NCI-H446 treated with DMSO at 0.1 percent for 48 hours (cell line): ENCODE results near the gene SNAP91.
A peak's percentile ranks its signal among the peaks of the same experiment; 100 is the strongest.
"Not testable (repeated sequence)": the region's sequence is repeated elsewhere in the genome, so short reads cannot be mapped to it uniquely, and the experiment has no call there.

Source experiments
- DNase-seq: peaks from one replicate; lab custom pipeline; 2025; lab: John Stamatoyannopoulos, UW

Gene SNAP91

GRCh38 chr6:83708970-83709747 is at the start of gene SNAP91:
Gene SNAP91, minus strand, starts transcription at chr6:83709101. Its CDS starts 1,174 bp downstream, at chr6:83707927.
- peak; percentile 30 for DNase-seq

- DNase-seq: peak; percentile 98
These were observed 49.6 kb upstream of the SNAP91 start for GRCh38 chr6:83758533-83758932.

- DNase-seq: no peak
These were observed 48.1 kb upstream of the SNAP91 start for GRCh38 chr6:83757021-83757420.

GRCh38 chr6:83756565-83756964 is 47.7 kb upstream of the SNAP91 start:
- no peak for DNase-seq

GRCh38 chr6:83752375-83752774 is 43.5 kb upstream of the SNAP91 start:
- DNase-seq: not testable (repeated sequence)

- no peak for DNase-seq
These were observed 32.2 kb upstream of the SNAP91 start for GRCh38 chr6:83741089-83741488.

GRCh38 chr6:83735461-83735860 is 26.6 kb upstream of the SNAP91 start:
- DNase-seq: no peak

- DNase-seq: no peak
These were observed 21.0 kb upstream of the SNAP91 start for GRCh38 chr6:83729871-83730270.

- DNase-seq: no peak
These were observed 14.0 kb upstream of the SNAP91 start for GRCh38 chr6:83722876-83723275.

- no peak for DNase-seq
These were observed 8.9 kb upstream of the SNAP91 start for GRCh38 chr6:83717809-83718208.

- DNase-seq: no peak
These were observed 3.1 kb upstream of the SNAP91 start for GRCh38 chr6:83711958-83712357.

- no peak for DNase-seq
These were observed 798 bp upstream of the SNAP91 start for GRCh38 chr6:83709748-83710050.

- DNase-seq: no peak
These were observed 343 bp downstream of the SNAP91 start for GRCh38 chr6:83708546-83708969.

- no peak for DNase-seq
These were observed 914 bp downstream of the SNAP91 start for GRCh38 chr6:83707829-83708545.

- no peak for DNase-seq
These were observed 6.2 kb downstream of the SNAP91 start for GRCh38 chr6:83702749-83703148.

GRCh38 chr6:83702077-83702476 is 6.8 kb downstream of the SNAP91 start:
- DNase-seq: no peak

- DNase-seq: no peak
These were observed 12.2 kb downstream of the SNAP91 start for GRCh38 chr6:83696674-83697073.

- DNase-seq: no peak
These were observed 23.4 kb downstream of the SNAP91 start for GRCh38 chr6:83685481-83685880.

GRCh38 chr6:83677791-83678190 is 31.1 kb downstream of the SNAP91 start:
- no peak for DNase-seq

- DNase-seq: no peak
These were observed 70.9 kb downstream of the SNAP91 start for GRCh38 chr6:83637953-83638352.

- DNase-seq: no peak
These were observed 72.1 kb downstream of the SNAP91 start for GRCh38 chr6:83636800-83637199.

GRCh38 chr6:83633609-83634008 is 75.3 kb downstream of the SNAP91 start:
- DNase-seq: no peak

GRCh38 chr6:83633149-83633548 is 75.8 kb downstream of the SNAP91 start:
- no peak for DNase-seq

GRCh38 chr6:83629908-83630307 is 79.0 kb downstream of the SNAP91 start:
- DNase-seq: not testable (repeated sequence)
